HEK293 (cell line): ENCODE data around the gene ZFC3H1.
A peak's percentile ranks its signal among the peaks of the same experiment; 100 is the strongest.

Experiments
- CTCF ChIA-PET: fragments of 350-600 bp; formaldehyde crosslinking; extraction: SDS; loops from one replicate; lab custom pipeline; 2021; ENCODE audit warnings: antibody characterized with exemption; lab: Yijun Ruan, JAX
- POLR2A ChIA-PET: fragments of 300-600 bp; formaldehyde crosslinking; extraction: SDS; loops from one replicate; lab custom pipeline; 2020; ENCODE audit warnings: antibody characterized with exemption, inconsistent platforms; lab: Yijun Ruan, JAX
- H3K27ac ChIP-seq: fragments of 200-500 bp; sonication (Bioruptor generic); 2 replicates; pipeline ENCODE4 v1.5.1; 2014; ENCODE audit warnings: low read depth, low read length, control low read depth, inconsistent platforms; ENCODE audit errors: extremely low read depth
- H3K36me3 ChIP-seq, 2 experiments: fragments of 200-500 bp in 1 of 2; sonication (Bioruptor generic) in 1 of 2; 1 replicate in 1 of 2; 2 replicates in 1 of 2; pipeline ENCODE4 v1.5.1; 2014 to 2017; ENCODE audit warnings: inconsistent platforms in 2 of 2, low read length in 2 of 2; ENCODE audit not compliant: control insufficient read depth in 2 of 2, insufficient read depth in 1 of 2
- H3K4me1 ChIP-seq: fragments of 200-500 bp; sonication (Bioruptor generic); 2 replicates; pipeline ENCODE4 v1.5.1; 2014; ENCODE audit warnings: mild to moderate bottlenecking, low read length, inconsistent platforms; ENCODE audit not compliant: control insufficient read depth, insufficient read depth
- H3K4me3 ChIP-seq: 2 replicates; pipeline ENCODE4 v1.5.1; 2011; ENCODE audit warnings: low read depth, mild to moderate bottlenecking, control low read depth, low read length, moderate library complexity
- H3K9me3 ChIP-seq: fragments of 200-500 bp; sonication (Bioruptor generic); 2 replicates; pipeline ENCODE4 v1.5.1; 2014; ENCODE audit warnings: low read depth, low read length, inconsistent platforms; ENCODE audit not compliant: control insufficient read depth, insufficient read depth
- HOXC10 ChIP-seq: sonication (generic); formaldehyde crosslinking; IDR thresholded peaks from 2 replicates; pipeline ENCODE4 v1.8.1; 2023; ENCODE audit warnings: mild to moderate bottlenecking, missing genetic modification reagents
- PATZ1 ChIP-seq: fragments of 450-650 bp; formaldehyde crosslinking; IDR thresholded peaks from 2 replicates; pipeline ENCODE4 v1.5.1; 2016; ENCODE audit warnings: missing biosample characterization, missing genetic modification characterization
- PRDM10 ChIP-seq: fragments of 450-650 bp; formaldehyde crosslinking; IDR thresholded peaks from 2 replicates; pipeline ENCODE4 v1.5.1; 2016; ENCODE audit warnings: missing biosample characterization, missing genetic modification characterization
- PRDM6 ChIP-seq: fragments of 450-650 bp; formaldehyde crosslinking; IDR thresholded peaks from 2 replicates; pipeline ENCODE4 v1.5.1; 2017; ENCODE audit warnings: missing biosample characterization, missing genetic modification characterization
- SCRT1 ChIP-seq: fragments of 450-650 bp; formaldehyde crosslinking; IDR thresholded peaks from 2 replicates; pipeline ENCODE4 v1.5.1; 2016; ENCODE audit warnings: missing biosample characterization, missing genetic modification characterization, borderline replicate concordance
- SCRT2 ChIP-seq: fragments of 450-650 bp; formaldehyde crosslinking; IDR thresholded peaks from 2 replicates; pipeline ENCODE4 v1.5.1; 2016; ENCODE audit warnings: missing biosample characterization, missing genetic modification characterization
- ZBTB10 ChIP-seq: fragments of 450-650 bp; formaldehyde crosslinking; IDR thresholded peaks from 2 replicates; pipeline ENCODE4 v1.5.1; 2016; ENCODE audit warnings: missing biosample characterization, missing genetic modification characterization
- ZNF155 ChIP-seq: fragments of 450-650 bp; formaldehyde crosslinking; IDR thresholded peaks from 2 replicates; pipeline ENCODE4 v1.5.1; 2016; ENCODE audit warnings: missing biosample characterization, missing genetic modification characterization
- ZNF175 ChIP-seq: fragments of 450-650 bp; formaldehyde crosslinking; IDR thresholded peaks from 2 replicates; pipeline ENCODE4 v1.5.1; 2016; ENCODE audit warnings: missing biosample characterization, missing genetic modification characterization
- ZNF19 ChIP-seq: fragments of 450-650 bp; formaldehyde crosslinking; IDR thresholded peaks from 2 replicates; pipeline ENCODE4; 2016; ENCODE audit warnings: missing biosample characterization, missing genetic modification characterization, low read depth
- ZNF2 ChIP-seq: fragments of 450-650 bp; formaldehyde crosslinking; IDR thresholded peaks from 2 replicates; pipeline ENCODE4 v1.5.1; 2016; ENCODE audit warnings: missing biosample characterization, missing genetic modification characterization
- ZNF24 ChIP-seq: fragments of 450-650 bp; formaldehyde crosslinking; IDR thresholded peaks from 2 replicates; pipeline ENCODE4 v1.5.1; 2016; ENCODE audit warnings: missing biosample characterization, missing genetic modification characterization
- ZNF266 ChIP-seq: fragments of 450-650 bp; formaldehyde crosslinking; IDR thresholded peaks from 2 replicates; pipeline ENCODE4 v1.5.1; 2016; ENCODE audit warnings: missing biosample characterization, missing genetic modification characterization, low read depth
- ZNF335 ChIP-seq: fragments of 450-650 bp; formaldehyde crosslinking; conservative IDR thresholded peaks from 2 replicates; pipeline ENCODE4 v1.5.1; 2016; ENCODE audit warnings: missing biosample characterization, missing genetic modification characterization
- ZNF341 ChIP-seq: fragments of 450-650 bp; formaldehyde crosslinking; IDR thresholded peaks from 2 replicates; pipeline ENCODE4; 2016; ENCODE audit warnings: low read depth, missing biosample characterization, missing genetic modification characterization
- ZNF473 ChIP-seq: fragments of 450-650 bp; formaldehyde crosslinking; IDR thresholded peaks from 2 replicates; pipeline ENCODE4 v1.5.1; 2017; ENCODE audit warnings: missing biosample characterization, missing genetic modification characterization
- ZNF501 ChIP-seq: fragments of 450-650 bp; formaldehyde crosslinking; IDR thresholded peaks from 2 replicates; pipeline ENCODE4 v1.5.1; 2016; ENCODE audit warnings: missing biosample characterization, missing genetic modification characterization
- ZNF600 ChIP-seq: fragments of 450-650 bp; formaldehyde crosslinking; IDR thresholded peaks from 2 replicates; pipeline ENCODE4 v1.5.1; 2016; ENCODE audit warnings: missing biosample characterization, missing genetic modification characterization

The ZFC3H1 gene

GRCh38 chr12:71665090-71665463 lies 1.4 kb upstream of the ZFC3H1 start:
- Histone ChIP-seq H3K9me3 (no peaks in the 10 kb centered on the region), H3K36me3 (peaks cover 2 to 4% of the 10 kb centered on the region in 2 experiments), H3K4me1 (peaks cover 5% of the 10 kb centered on the region; the same call in 1 of the 2 replicates)
- POLR2A ChIA-PET = interaction anchor here (1.2 to 2.9 kb wide), 3 partner anchors 11 to 82 kb away, joined by 8 to 90 read pairs (median 13); partner anchors contain the start of gene TMEM19
- TF ChIP-seq HOXC10 (CRISPR knock-in tag) (no peak), ZNF335 (tag by site-specific recombination) (peak; percentile 45; the same call in 1 of the 2 replicates), ZNF19 (tag by site-specific recombination) (no peak), ZNF266 (tag by site-specific recombination) (no peak), ZBTB10 (tag by site-specific recombination) (no peak), ZNF473 (tag by site-specific recombination) (no peak)
- TF ChIP-seq, all 188 proteins: peak for 1
- CTCF ChIA-PET = interaction anchor here (0.6 to 1.3 kb wide), 2 partner anchors 84 to 243 kb away, joined by 3 read pairs; no protein-coding TSS in a partner anchor
- Histone ChIP-seq H3K4me3 (peak overlapping the region; percentile 71), H3K27ac (no peak overlapping the region)

GRCh38 chr12:71664411-71665089 lies 902 bp upstream of the ZFC3H1 start:
- peak overlapping the region; percentile 71 for H3K4me3 ChIP-seq
- ChIA-PET CTCF (interaction anchor here (0.6 to 1.3 kb wide), 6 partner anchors 28 to 600 kb away, joined by 3 to 5 read pairs (median 3); no protein-coding TSS in a partner anchor), POLR2A (interaction anchor here (1.0 to 2.9 kb wide), 10 partner anchors 12 to 91 kb away, joined by 3 to 90 read pairs (median 7); partner anchors contain the start of genes RAB21 and TMEM19)
- H3K36me3 ChIP-seq = peaks cover 7 to 9% of the 10 kb centered on the region in 2 experiments
- no peaks in the 10 kb centered on the region for H3K9me3 ChIP-seq
- H3K27ac ChIP-seq = peak overlapping the region; percentile 83
- TF ChIP-seq PRDM10 (tag by site-specific recombination) = peak; percentile 53
- TF ChIP-seq ZNF155 (tag by site-specific recombination) = no peak
- 0 out of 2 replicates have a peak, but pooled peaks have one; percentile 3 for TF ChIP-seq ZNF24 (tag by site-specific recombination)
- peak; percentile 84; the same call in 1 of the 2 replicates for TF ChIP-seq SCRT1 (tag by site-specific recombination)
- TF ChIP-seq ZNF2 (tag by site-specific recombination) = 0 out of 2 replicates have a peak, but pooled peaks have one; percentile 10
- 0 out of 2 replicates have a peak, but pooled peaks have one; percentile 2 for TF ChIP-seq ZNF341 (tag by site-specific recombination)
- 0 out of 2 replicates have a peak, but pooled peaks have one; percentile 42 for TF ChIP-seq ZBTB10 (tag by site-specific recombination)
- no peak for TF ChIP-seq PATZ1 (tag by site-specific recombination)
- TF ChIP-seq PRDM6 (tag by site-specific recombination) = 0 out of 2 replicates have a peak, but pooled peaks have one; percentile 68
- TF ChIP-seq ZNF600 = peak; percentile 73; the same call in 1 of the 2 replicates
- no peak for TF ChIP-seq ZNF175 (tag by site-specific recombination)
- peak; percentile 55; the same call in 1 of the 2 replicates for TF ChIP-seq ZNF501 (tag by site-specific recombination)
- peak; percentile 95 for TF ChIP-seq SCRT2 (tag by site-specific recombination)
- TF ChIP-seq, all 188 proteins: peak for 10
- H3K4me1 ChIP-seq = peaks cover 5% of the 10 kb centered on the region; the same call in 1 of the 2 replicates
